8988T (cell line): Measurements from ENCODE around the gene APC2.
"Not testable (repeated sequence)": the region's sequence is repeated elsewhere in the genome, so short reads cannot be mapped to it uniquely, and the experiment has no call there.

Source experiments
- DNase-seq: peaks from one replicate; pipeline ENCODE4 v3.0.0; 2011

APC2 gene

GRCh38 chr19:1483979-1484428 is 34.1 kb downstream of the APC2 start:
- DNase-seq = no peak

- DNase-seq = no peak
Measured at GRCh38 chr19:1486720-1487575, 37.0 kb downstream of the APC2 start.

- no peak for DNase-seq
Measured at GRCh38 chr19:1487576-1488281, 37.8 kb downstream of the APC2 start.

GRCh38 chr19:1488282-1488601 is 38.3 kb downstream of the APC2 start:
- no peak for DNase-seq

GRCh38 chr19:1489463-1490310 is 39.8 kb downstream of the APC2 start:
- no peak for DNase-seq

GRCh38 chr19:1490311-1491113 is 40.6 kb downstream of the APC2 start, which contains the start of gene PCSK4:
Gene PCSK4, minus strand, starts transcription at chr19:1490350. Its CDS starts 4 bp downstream, at chr19:1490346.
- peak; percentile 96 for DNase-seq

- DNase-seq = no peak
Measured at GRCh38 chr19:1491114-1491848, 41.4 kb downstream of the APC2 start, which contains the start of gene REEP6. Gene REEP6, plus strand, starts transcription at chr19:1491181. Its CDS starts 89 bp downstream, at chr19:1491270.

- no peak for DNase-seq
Measured at GRCh38 chr19:1491849-1492170, 41.9 kb downstream of the APC2 start.

GRCh38 chr19:1492474-1493006 is 42.6 kb downstream of the APC2 start:
- no peak for DNase-seq

- DNase-seq = no peak
Measured at GRCh38 chr19:1494115-1494815, 44.3 kb downstream of the APC2 start.

GRCh38 chr19:1495051-1495798 is 45.3 kb downstream of the APC2 start:
- DNase-seq = no peak

GRCh38 chr19:1495799-1496713 is 46.1 kb downstream of the APC2 start:
- no peak for DNase-seq

- DNase-seq = no peak
Measured at GRCh38 chr19:1496714-1497577, 47.0 kb downstream of the APC2 start.

- DNase-seq = no peak
Measured at GRCh38 chr19:1497578-1498235, 47.8 kb downstream of the APC2 start.

- DNase-seq = not testable (repeated sequence)
Measured at GRCh38 chr19:1499231-1499630, 49.3 kb downstream of the APC2 start.

GRCh38 chr19:1501200-1501595 is 51.3 kb downstream of the APC2 start:
- no peak for DNase-seq

GRCh38 chr19:1502433-1503088 is 52.6 kb downstream of the APC2 start:
- no peak for DNase-seq
